SHP77 treated with DMSO at 0.1 percent for 48 hours (cell line): Measurements from ENCODE around the gene VTA1.
"Not testable (repeated sequence)": the region's sequence is repeated elsewhere in the genome, so short reads cannot be mapped to it uniquely, and the experiment has no call there.

Source experiments
- DNase-seq: peaks from one replicate; lab custom pipeline; 2025; lab: John Stamatoyannopoulos, UW

Gene VTA1

GRCh38 chr6:142146828-142147662 lies at the start of gene VTA1, which contains the start of gene NMBR:
VTA1 (plus strand) TSS chr6:142147263; CDS start chr6:142147288, 25 bp downstream.
NMBR (minus strand) TSS chr6:142147122; CDS start chr6:142088658, 58,464 bp downstream.
- DNase-seq, result peak; percentile 96

- DNase-seq, result not testable (repeated sequence)
Observed at GRCh38 chr6:142104820-142105219, 42.2 kb upstream of the VTA1 start.

GRCh38 chr6:142110820-142111219 lies 36.2 kb upstream of the VTA1 start:
- not testable (repeated sequence) for DNase-seq

- no peak for DNase-seq
Observed at GRCh38 chr6:142112451-142113061, 34.5 kb upstream of the VTA1 start.

- no peak for DNase-seq
Observed at GRCh38 chr6:142117366-142117765, 29.7 kb upstream of the VTA1 start.

GRCh38 chr6:142118328-142118727 lies 28.7 kb upstream of the VTA1 start:
- no peak for DNase-seq

- no peak for DNase-seq
Observed at GRCh38 chr6:142118925-142119324, 28.1 kb upstream of the VTA1 start.

GRCh38 chr6:142121342-142121741 lies 25.7 kb upstream of the VTA1 start:
- no peak for DNase-seq

- no peak for DNase-seq
Observed at GRCh38 chr6:142130814-142131213, 16.2 kb upstream of the VTA1 start.

GRCh38 chr6:142132625-142133024 lies 14.4 kb upstream of the VTA1 start, which contains the start of gene GJE1:
GJE1 (plus strand) TSS chr6:142132925; CDS start chr6:142133159, 234 bp downstream.
- no peak for DNase-seq

GRCh38 chr6:142138876-142139275 lies 8.2 kb upstream of the VTA1 start:
- DNase-seq, result no peak

- not testable (repeated sequence) for DNase-seq
Observed at GRCh38 chr6:142141531-142141930, 5.5 kb upstream of the VTA1 start.

- no peak for DNase-seq
Observed at GRCh38 chr6:142152746-142153145, 5.7 kb downstream of the VTA1 start.

GRCh38 chr6:142153196-142153595 lies 6.1 kb downstream of the VTA1 start:
- DNase-seq, result no peak

GRCh38 chr6:142154336-142154735 lies 7.3 kb downstream of the VTA1 start:
- DNase-seq, result no peak

- no peak for DNase-seq
Observed at GRCh38 chr6:142155091-142155490, 8.0 kb downstream of the VTA1 start.

GRCh38 chr6:142155895-142156757 lies 9.1 kb downstream of the VTA1 start:
- DNase-seq, result no peak

GRCh38 chr6:142156758-142157068 lies 9.7 kb downstream of the VTA1 start:
- not testable (repeated sequence) for DNase-seq

GRCh38 chr6:142162780-142163179 lies 15.7 kb downstream of the VTA1 start:
- DNase-seq, result peak; percentile 28

- no peak for DNase-seq
Observed at GRCh38 chr6:142165227-142165626, 18.2 kb downstream of the VTA1 start.

GRCh38 chr6:142167071-142167470 lies 20.0 kb downstream of the VTA1 start:
- no peak for DNase-seq

GRCh38 chr6:142167486-142167885 lies 20.4 kb downstream of the VTA1 start:
- DNase-seq, result no peak
